ENCODE measurements around the gene CARD8.
A peak's percentile ranks its signal among the peaks of the same experiment; 100 is the strongest.

The CARD8 gene

DNA sequence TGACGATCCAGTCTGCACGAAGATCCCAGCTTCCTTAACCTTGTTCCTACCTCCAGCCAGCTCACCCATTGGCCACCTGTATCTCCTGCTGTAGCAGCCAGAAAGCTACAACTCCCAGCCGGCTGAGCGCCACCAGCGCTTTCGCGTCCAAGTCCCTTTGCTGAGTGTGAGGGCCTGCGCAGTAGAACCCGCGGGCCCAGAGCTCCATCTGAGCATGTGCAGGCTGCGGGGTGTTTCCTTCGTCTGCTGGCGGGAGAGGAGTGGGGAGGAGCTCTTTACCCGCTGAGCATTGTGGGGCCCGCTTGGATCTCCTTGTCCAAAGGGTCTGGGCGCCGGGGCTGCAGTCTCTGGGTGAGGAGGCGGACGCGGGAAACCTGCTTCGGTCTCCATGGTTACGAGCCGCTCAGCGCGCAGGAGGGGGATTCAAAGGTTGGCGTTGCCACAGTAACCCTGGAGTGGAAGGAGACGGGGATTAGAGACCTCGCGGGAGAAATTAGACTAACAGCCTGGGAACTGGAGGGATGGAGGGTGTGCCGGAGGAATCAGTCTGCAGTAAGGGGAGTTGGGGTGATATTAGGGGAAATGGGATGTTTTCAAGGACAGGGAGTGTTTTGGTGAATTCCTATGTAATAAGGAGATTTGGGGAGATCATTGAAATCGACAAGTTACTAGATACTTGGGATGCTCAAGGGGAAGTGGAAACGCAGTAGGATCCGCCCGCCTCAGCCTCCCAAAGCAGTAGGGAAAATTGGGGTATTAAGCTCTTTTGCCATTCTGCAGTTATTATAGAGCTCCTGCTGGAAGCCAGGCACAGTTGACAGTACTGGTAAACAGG lies 51.7 kb downstream of the CARD8 start:
- WGBS (ENCODE audit: extremely low coverage, insufficient coverage, low lambda C conversion rate): no CpG with 5 or more reads among the region's 34 CpGs

GRCh38 chr19:48203222-48203793 lies 52.4 kb downstream of the CARD8 start:
- H3K27me3 ChIP-seq (ENCODE audit: insufficient read depth, low read length, poor library complexity): no peaks in the 10 kb centered on the region
- H3K4ac ChIP-seq (ENCODE audit: low read depth, low read length): no peak overlapping the region
- no peak overlapping the region for H4K5ac ChIP-seq (ENCODE audit: low read length)
- H3K27ac ChIP-seq (ENCODE audit: low read depth, low read length): no peak overlapping the region
- peak overlapping the region; percentile 63 for H3K9ac ChIP-seq (ENCODE audit: low read length)
- no peak overlapping the region for H2BK120ac ChIP-seq (ENCODE audit: low read depth, low read length)
- peak overlapping the region; percentile 11 for H3K4me3 ChIP-seq (ENCODE audit: low read length)
- no peak overlapping the region for H2BK5ac ChIP-seq (ENCODE audit: low read length)
- H3K4me2 ChIP-seq (ENCODE audit: low read length): peak overlapping the region; percentile 47
- WGBS (ENCODE audit: extremely low coverage, insufficient coverage, low lambda C conversion rate): no CpG with 5 or more reads among the region's 5 CpGs
- H3K18ac ChIP-seq (ENCODE audit: low read length): no peak overlapping the region
- peaks cover 2% of the 10 kb centered on the region for H3K4me1 ChIP-seq (ENCODE audit: control insufficient read depth, low read depth, low read length)
- DNase-seq: no peak
- no peaks in the 10 kb centered on the region for H3K36me3 ChIP-seq (ENCODE audit: control insufficient read depth, insufficient read depth, low read length)
- no peak overlapping the region for H2AK5ac ChIP-seq (ENCODE audit: low read length)
- no peaks in the 10 kb centered on the region for H3K79me2 ChIP-seq (ENCODE audit: control insufficient read depth, insufficient read depth, low read length)
- H3K79me1 ChIP-seq (ENCODE audit: low read length): no peaks in the 10 kb centered on the region
- no peak overlapping the region for H3K23ac ChIP-seq (ENCODE audit: low read length)
- H4K8ac ChIP-seq (ENCODE audit: low read depth, low read length): no peak overlapping the region
- peak overlapping the region; percentile 83 for H3K56ac ChIP-seq (ENCODE audit: low read length)
- H2BK15ac ChIP-seq (replicated peaks; ENCODE audit: low read depth): no peak overlapping the region

More for the DNA sequence above, 51.7 kb downstream of the CARD8 start:
- no peak overlapping the region for H3K27ac ChIP-seq (ENCODE audit: low read depth, low read length)
- H3K79me1 ChIP-seq (ENCODE audit: low read length): no peaks in the 10 kb centered on the region
- H3K4me1 ChIP-seq (ENCODE audit: control insufficient read depth, low read depth, low read length): peaks cover 2% of the 10 kb centered on the region
- no peak overlapping the region for H4K8ac ChIP-seq (ENCODE audit: low read depth, low read length)
- H2BK120ac ChIP-seq (ENCODE audit: low read depth, low read length): no peak overlapping the region
- no peak overlapping the region for H3K4ac ChIP-seq (ENCODE audit: low read depth, low read length)
- H3K9ac ChIP-seq (ENCODE audit: low read length): peak overlapping the region; percentile 63
- H3K27me3 ChIP-seq (ENCODE audit: insufficient read depth, low read length, poor library complexity): no peaks in the 10 kb centered on the region
- H3K56ac ChIP-seq (ENCODE audit: low read length): peak overlapping the region; percentile 83
- no peak overlapping the region for H2AK5ac ChIP-seq (ENCODE audit: low read length)
- no peaks in the 10 kb centered on the region for H3K79me2 ChIP-seq (ENCODE audit: control insufficient read depth, insufficient read depth, low read length)
- no peak overlapping the region for H3K23ac ChIP-seq (ENCODE audit: low read length)
- peak; percentile 100 for DNase-seq
- H2BK15ac ChIP-seq (replicated peaks; ENCODE audit: low read depth): no peak overlapping the region
- H2BK5ac ChIP-seq (ENCODE audit: low read length): no peak overlapping the region
- no peaks in the 10 kb centered on the region for H3K36me3 ChIP-seq (ENCODE audit: control insufficient read depth, insufficient read depth, low read length)
- peak overlapping the region; percentile 76 for H3K4me3 ChIP-seq (ENCODE audit: low read length)
- H3K18ac ChIP-seq (ENCODE audit: low read length): no peak overlapping the region
- H3K4me2 ChIP-seq (ENCODE audit: low read length): peak overlapping the region; percentile 88
- H4K5ac ChIP-seq (ENCODE audit: low read length): no peak overlapping the region

GRCh38 chr19:48196933-48197665 lies 58.6 kb downstream of the CARD8 start:
- H3K9ac ChIP-seq (ENCODE audit: low read length): no peak overlapping the region
- no peak overlapping the region for H3K18ac ChIP-seq (ENCODE audit: low read length)
- no peak overlapping the region for H2BK15ac ChIP-seq (replicated peaks; ENCODE audit: low read depth)
- no peak overlapping the region for H3K56ac ChIP-seq (ENCODE audit: low read length)
- no peak overlapping the region for H2BK5ac ChIP-seq (ENCODE audit: low read length)
- no peak overlapping the region for H3K4me2 ChIP-seq (ENCODE audit: low read length)
- no peak overlapping the region for H4K8ac ChIP-seq (ENCODE audit: low read depth, low read length)
- H4K5ac ChIP-seq (ENCODE audit: low read length): no peak overlapping the region
- peak; percentile 45 for DNase-seq
- no peaks in the 10 kb centered on the region for H3K79me1 ChIP-seq (ENCODE audit: low read length)
- H3K23ac ChIP-seq (ENCODE audit: low read length): no peak overlapping the region
- H3K27ac ChIP-seq (ENCODE audit: low read depth, low read length): no peak overlapping the region
- H3K27me3 ChIP-seq (ENCODE audit: insufficient read depth, low read length, poor library complexity): no peaks in the 10 kb centered on the region
- H3K4me3 ChIP-seq (ENCODE audit: low read length): no peak overlapping the region
- H3K4me1 ChIP-seq (ENCODE audit: control insufficient read depth, low read depth, low read length): no peaks in the 10 kb centered on the region
- WGBS (ENCODE audit: extremely low coverage, insufficient coverage, low lambda C conversion rate): 100% methylated on average over 3 of the region's 13 CpGs
- no peak overlapping the region for H2AK5ac ChIP-seq (ENCODE audit: low read length)
- H2BK120ac ChIP-seq (ENCODE audit: low read depth, low read length): no peak overlapping the region
- H3K36me3 ChIP-seq (ENCODE audit: control insufficient read depth, insufficient read depth, low read length): no peaks in the 10 kb centered on the region
- no peak overlapping the region for H3K4ac ChIP-seq (ENCODE audit: low read depth, low read length)
- no peaks in the 10 kb centered on the region for H3K79me2 ChIP-seq (ENCODE audit: control insufficient read depth, insufficient read depth, low read length)

DNA sequence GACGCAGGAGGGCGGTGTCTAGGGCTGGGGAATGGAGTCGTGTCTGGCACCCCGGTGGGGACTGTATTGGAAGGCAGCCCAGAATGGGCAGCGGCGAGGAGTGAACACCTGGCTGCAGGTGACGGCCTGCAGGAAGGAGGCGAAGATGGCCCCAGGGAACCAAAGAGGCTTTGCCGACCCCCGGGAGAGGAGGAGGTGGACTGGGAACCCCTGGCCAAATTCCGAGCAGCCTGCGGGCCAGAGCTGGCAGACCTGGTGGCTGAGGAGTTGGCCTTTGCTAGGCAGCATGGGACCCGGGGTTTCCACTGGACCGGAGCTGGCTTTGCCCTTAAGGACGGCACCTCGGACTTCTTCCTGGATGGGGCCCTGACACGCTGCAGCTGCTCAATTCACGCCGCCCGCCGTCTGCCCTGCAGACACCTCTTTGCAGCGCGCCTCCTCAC lies 59.4 kb downstream of the CARD8 start:
- Histone ChIP-seq H3K4me1 (ENCODE audit: control insufficient read depth, low read depth, low read length) (no peaks in the 10 kb centered on the region), H3K56ac (ENCODE audit: low read length) (no peak overlapping the region), H3K18ac (ENCODE audit: low read length) (no peak overlapping the region), H3K4ac (ENCODE audit: low read depth, low read length) (no peak overlapping the region), H2BK15ac (replicated peaks; ENCODE audit: low read depth) (no peak overlapping the region), H3K4me3 (ENCODE audit: low read length) (no peak overlapping the region), H3K23ac (ENCODE audit: low read length) (no peak overlapping the region), H2BK5ac (ENCODE audit: low read length) (no peak overlapping the region), H4K5ac (ENCODE audit: low read length) (no peak overlapping the region), H3K36me3 (ENCODE audit: control insufficient read depth, insufficient read depth, low read length) (no peaks in the 10 kb centered on the region), H3K27ac (ENCODE audit: low read depth, low read length) (no peak overlapping the region), H4K8ac (ENCODE audit: low read depth, low read length) (no peak overlapping the region), H2BK120ac (ENCODE audit: low read depth, low read length) (no peak overlapping the region), H3K27me3 (ENCODE audit: insufficient read depth, low read length, poor library complexity) (no peaks in the 10 kb centered on the region), H3K79me2 (ENCODE audit: control insufficient read depth, insufficient read depth, low read length) (no peaks in the 10 kb centered on the region), H3K4me2 (ENCODE audit: low read length) (no peak overlapping the region), H3K79me1 (ENCODE audit: low read length) (no peaks in the 10 kb centered on the region), H3K9ac (ENCODE audit: low read length) (no peak overlapping the region), H2AK5ac (ENCODE audit: low read length) (no peak overlapping the region)
- WGBS (ENCODE audit: extremely low coverage, insufficient coverage, low lambda C conversion rate): no CpG with 5 or more reads among the region's 23 CpGs
- DNase-seq: no peak

- no peak overlapping the region for H3K23ac ChIP-seq (ENCODE audit: low read length)
- no CpG with 5 or more reads among the region's 95 CpGs for WGBS (ENCODE audit: extremely low coverage, insufficient coverage, low lambda C conversion rate)
- no peak for DNase-seq
- no peak overlapping the region for H3K4me2 ChIP-seq (ENCODE audit: low read length)
- no peaks in the 10 kb centered on the region for H3K27me3 ChIP-seq (ENCODE audit: insufficient read depth, low read length, poor library complexity)
- no peak overlapping the region for H3K4ac ChIP-seq (ENCODE audit: low read depth, low read length)
- no peak overlapping the region for H3K4me3 ChIP-seq (ENCODE audit: low read length)
- H3K56ac ChIP-seq (ENCODE audit: low read length): no peak overlapping the region
- no peaks in the 10 kb centered on the region for H3K79me2 ChIP-seq (ENCODE audit: control insufficient read depth, insufficient read depth, low read length)
- H3K27ac ChIP-seq (ENCODE audit: low read depth, low read length): no peak overlapping the region
- H3K4me1 ChIP-seq (ENCODE audit: control insufficient read depth, low read depth, low read length): no peaks in the 10 kb centered on the region
- H3K9ac ChIP-seq (ENCODE audit: low read length): no peak overlapping the region
- no peak overlapping the region for H3K18ac ChIP-seq (ENCODE audit: low read length)
- no peak overlapping the region for H2BK5ac ChIP-seq (ENCODE audit: low read length)
- H3K36me3 ChIP-seq (ENCODE audit: control insufficient read depth, insufficient read depth, low read length): no peaks in the 10 kb centered on the region
- no peak overlapping the region for H4K5ac ChIP-seq (ENCODE audit: low read length)
- no peaks in the 10 kb centered on the region for H3K79me1 ChIP-seq (ENCODE audit: low read length)
- no peak overlapping the region for H2BK120ac ChIP-seq (ENCODE audit: low read depth, low read length)
- no peak overlapping the region for H2AK5ac ChIP-seq (ENCODE audit: low read length)
- no peak overlapping the region for H4K8ac ChIP-seq (ENCODE audit: low read depth, low read length)
- H2BK15ac ChIP-seq (replicated peaks; ENCODE audit: low read depth): no peak overlapping the region
Observed at GRCh38 chr19:48194844-48195830, 60.6 kb downstream of the CARD8 start.
